Peyer's patch (tissue), 4 donors: ENCODE data around the gene LRRC46. TPM values are rescaled to one million over a fixed set of nuclear protein-coding genes. Genes with fewer than 3 reads are reported as not detected.

ENCODE experiments used
- DNase-seq, 3 donors: peaks; one replicate each; pipeline ENCODE4 v3.0.0-alpha.2; 2017 to 2019
- H3K27ac ChIP-seq, 4 donors: fragments of 200-600 bp; sonication (generic); one replicate each; pipeline ENCODE4 v1.5.1; 2016 to 2019
- H3K27me3 ChIP-seq, 2 donors: fragments of 200-600 bp; sonication (generic); one replicate each; pipeline ENCODE4 v1.5.1; 2019
- H3K36me3 ChIP-seq, 3 donors: fragments of 200-600 bp; sonication (generic); one replicate each; pipeline ENCODE4 v1.5.1; 2016 to 2019
- H3K4me1 ChIP-seq, 4 donors: fragments of 200-600 bp; sonication (generic); one replicate each; pipeline ENCODE4 v1.5.1; 2016 to 2019
- H3K4me3 ChIP-seq, 4 donors: fragments of 200-600 bp; sonication (generic); 1 replicate in 3 of 4; 2 replicates in 1 of 4; pipeline ENCODE4 v1.5.1; 2016 to 2019; ENCODE audit warnings: mild to moderate bottlenecking in 1 of 4
- H3K9me3 ChIP-seq, 4 donors: fragments of 200-600 bp; sonication (generic); one replicate each; pipeline ENCODE4 v1.5.1; 2016 to 2019; ENCODE audit warnings: mild to moderate bottlenecking in 1 of 4
- POLR2A ChIP-seq, 2 donors: fragments of 450-650 bp; IDR thresholded peaks; one replicate each; pipeline ENCODE4 v1.5.1; 2017; ENCODE audit warnings: antibody characterized with exemption in 2 of 2, mild to moderate bottlenecking in 2 of 2, moderate library complexity in 2 of 2
- total RNA-seq, 4 donors: library from RNA; depleted of rRNA; stranded (reverse); fragments of >200 nt; gene quantifications; one replicate each; pipeline ENCODE4 v1.1.0, GENCODE V29; 2016
- TF ChIP-seq, protein P1 (sequence below), 6 experiments: fragments of 450-650 bp in 4 of 6; fragments of 200-600 bp in 2 of 6; sonication (generic) in 1 of 6; IDR thresholded peaks; one replicate each; pipeline ENCODE4 v1.5.1; 2017 to 2019; ENCODE audit warnings: antibody characterized with exemption in 6 of 6, mild to moderate bottlenecking in 3 of 6, moderate library complexity in 1 of 6

Gene LRRC46, protein sequence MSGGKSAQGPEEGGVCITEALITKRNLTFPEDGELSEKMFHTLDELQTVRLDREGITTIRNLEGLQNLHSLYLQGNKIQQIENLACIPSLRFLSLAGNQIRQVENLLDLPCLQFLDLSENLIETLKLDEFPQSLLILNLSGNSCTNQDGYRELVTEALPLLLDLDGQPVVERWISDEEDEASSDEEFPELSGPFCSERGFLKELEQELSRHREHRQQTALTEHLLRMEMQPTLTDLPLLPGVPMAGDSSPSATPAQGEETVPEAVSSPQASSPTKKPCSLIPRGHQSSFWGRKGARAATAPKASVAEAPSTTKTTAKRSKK
- under 1 TPM in 1 of 4 donors, not detected in 3; 0.40 TPM for total RNA-seq

DNA sequence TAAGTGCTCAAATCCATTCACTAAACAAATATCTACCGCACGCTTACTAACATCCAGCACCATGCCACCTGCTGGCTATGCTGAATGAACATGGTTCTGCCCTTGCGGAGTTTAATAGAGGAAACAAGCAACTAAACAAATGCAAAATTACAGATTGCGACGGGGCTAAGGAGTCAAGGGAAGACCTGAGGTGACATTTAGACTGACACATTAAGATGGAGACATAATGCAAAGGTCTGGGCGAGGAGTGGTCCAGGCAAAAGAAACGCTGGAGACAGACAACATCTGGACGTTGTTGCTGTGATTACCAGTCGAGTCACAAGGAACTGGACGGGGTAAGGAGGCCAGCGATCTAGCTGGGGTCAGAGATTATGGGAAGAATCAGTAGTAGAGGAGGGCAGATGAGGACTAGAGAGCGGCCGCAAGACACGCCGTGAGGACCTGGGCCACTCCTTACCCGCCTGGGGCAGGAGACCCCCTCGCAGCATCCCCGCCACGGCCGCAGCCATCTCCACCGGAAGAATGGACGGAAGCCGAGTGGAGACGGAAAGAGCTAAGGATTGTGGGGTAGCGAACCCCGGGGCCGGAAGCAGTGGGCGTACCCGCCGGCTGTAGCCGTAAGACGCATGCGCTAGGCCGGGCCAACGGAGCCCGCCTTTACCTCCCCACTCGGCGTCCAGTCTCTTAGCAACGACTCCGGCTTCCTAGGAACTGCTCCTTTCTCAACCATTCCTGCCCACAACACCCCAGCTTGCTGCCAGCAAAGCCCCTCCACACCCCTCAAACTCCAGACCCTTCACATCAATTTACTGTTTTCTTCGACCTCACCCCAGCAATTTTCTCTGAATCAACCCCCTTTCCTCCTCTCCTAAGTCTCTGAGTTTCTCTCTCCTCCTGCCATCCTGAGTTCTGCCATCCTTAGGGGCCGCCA, at the start of gene LRRC46, which contains the start of gene MRPL10:
LRRC46 (plus strand) TSS at position 668 of the 931 bp plus-strand sequence. CDS start 320 bp downstream, outside the sequence.
MRPL10 (minus strand) TSS at position 539 of the 931 bp plus-strand sequence; CDS start at position 509, 30 bp downstream.
- Histone ChIP-seq H3K4me3 (peak within 1 kb of the TSS; percentile 70 to 79 (median 76)), H3K27me3 (no peaks in the 10 kb centered on the region), H3K36me3 (peaks cover 0 to 36% (median 0%) of the 10 kb centered on the region in 3 donors), H3K27ac (peak within 1 kb of the TSS; percentile 82 to 85 (median 84)), H3K9me3 (no peaks in the 10 kb centered on the region), H3K4me1 (peaks cover 0 to 20% (median 5%) of the 10 kb centered on the region in 4 donors)
- peak; percentile 87 to 96 (median 94) for DNase-seq
- TF ChIP-seq, protein P1, sequence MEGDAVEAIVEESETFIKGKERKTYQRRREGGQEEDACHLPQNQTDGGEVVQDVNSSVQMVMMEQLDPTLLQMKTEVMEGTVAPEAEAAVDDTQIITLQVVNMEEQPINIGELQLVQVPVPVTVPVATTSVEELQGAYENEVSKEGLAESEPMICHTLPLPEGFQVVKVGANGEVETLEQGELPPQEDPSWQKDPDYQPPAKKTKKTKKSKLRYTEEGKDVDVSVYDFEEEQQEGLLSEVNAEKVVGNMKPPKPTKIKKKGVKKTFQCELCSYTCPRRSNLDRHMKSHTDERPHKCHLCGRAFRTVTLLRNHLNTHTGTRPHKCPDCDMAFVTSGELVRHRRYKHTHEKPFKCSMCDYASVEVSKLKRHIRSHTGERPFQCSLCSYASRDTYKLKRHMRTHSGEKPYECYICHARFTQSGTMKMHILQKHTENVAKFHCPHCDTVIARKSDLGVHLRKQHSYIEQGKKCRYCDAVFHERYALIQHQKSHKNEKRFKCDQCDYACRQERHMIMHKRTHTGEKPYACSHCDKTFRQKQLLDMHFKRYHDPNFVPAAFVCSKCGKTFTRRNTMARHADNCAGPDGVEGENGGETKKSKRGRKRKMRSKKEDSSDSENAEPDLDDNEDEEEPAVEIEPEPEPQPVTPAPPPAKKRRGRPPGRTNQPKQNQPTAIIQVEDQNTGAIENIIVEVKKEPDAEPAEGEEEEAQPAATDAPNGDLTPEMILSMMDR (IDR thresholded peaks at IDR 0.05) = peak in 3 of 6 experiments; percentile 35 to 42 (median 38)
- TF ChIP-seq POLR2A (IDR thresholded peaks at IDR 0.05) = peak; percentile 86 to 89

DNA sequence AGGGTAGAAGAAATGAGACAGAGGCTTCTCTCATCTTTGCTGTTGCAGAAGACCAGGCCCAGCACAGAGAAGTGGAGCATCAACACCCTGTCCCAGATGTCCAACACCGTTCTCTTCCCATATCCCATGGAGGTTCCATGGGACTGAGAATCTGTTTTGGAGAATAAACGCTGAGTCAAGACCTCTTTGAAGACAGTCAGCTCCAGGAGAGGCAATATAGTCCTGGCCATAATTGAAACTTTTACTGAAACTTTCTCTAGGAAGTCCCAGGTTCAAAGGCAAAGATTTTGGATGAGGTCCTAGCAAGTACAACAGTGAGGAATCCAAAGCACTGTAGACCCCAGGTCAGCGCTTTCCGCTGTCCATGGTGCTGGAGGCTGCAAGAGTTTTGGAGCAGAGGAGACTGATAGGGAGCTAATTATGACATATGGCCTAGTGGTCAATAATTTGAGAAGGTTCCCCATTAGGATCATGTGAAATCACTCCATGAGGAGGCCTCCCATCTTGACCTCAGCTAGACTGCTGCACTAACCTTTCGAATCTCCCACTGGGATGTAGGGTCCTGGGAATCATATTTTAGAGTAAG, 45.8 kb upstream of the LRRC46 start:
- no peak overlapping the region for H3K27ac ChIP-seq
- H3K27me3 ChIP-seq = peaks cover 0 to 11% of the 10 kb centered on the region in 2 donors
- no peak overlapping the region for H3K4me3 ChIP-seq
- no peaks in the 10 kb centered on the region for H3K36me3 ChIP-seq
- peaks cover 0 to 9% (median 2%) of the 10 kb centered on the region in 4 donors for H3K4me1 ChIP-seq
- no peak for DNase-seq
- TF ChIP-seq, protein P1 (IDR thresholded peaks at IDR 0.05) = no peak
- no peak for TF ChIP-seq POLR2A (IDR thresholded peaks at IDR 0.05)
- H3K9me3 ChIP-seq = no peaks in the 10 kb centered on the region

DNA sequence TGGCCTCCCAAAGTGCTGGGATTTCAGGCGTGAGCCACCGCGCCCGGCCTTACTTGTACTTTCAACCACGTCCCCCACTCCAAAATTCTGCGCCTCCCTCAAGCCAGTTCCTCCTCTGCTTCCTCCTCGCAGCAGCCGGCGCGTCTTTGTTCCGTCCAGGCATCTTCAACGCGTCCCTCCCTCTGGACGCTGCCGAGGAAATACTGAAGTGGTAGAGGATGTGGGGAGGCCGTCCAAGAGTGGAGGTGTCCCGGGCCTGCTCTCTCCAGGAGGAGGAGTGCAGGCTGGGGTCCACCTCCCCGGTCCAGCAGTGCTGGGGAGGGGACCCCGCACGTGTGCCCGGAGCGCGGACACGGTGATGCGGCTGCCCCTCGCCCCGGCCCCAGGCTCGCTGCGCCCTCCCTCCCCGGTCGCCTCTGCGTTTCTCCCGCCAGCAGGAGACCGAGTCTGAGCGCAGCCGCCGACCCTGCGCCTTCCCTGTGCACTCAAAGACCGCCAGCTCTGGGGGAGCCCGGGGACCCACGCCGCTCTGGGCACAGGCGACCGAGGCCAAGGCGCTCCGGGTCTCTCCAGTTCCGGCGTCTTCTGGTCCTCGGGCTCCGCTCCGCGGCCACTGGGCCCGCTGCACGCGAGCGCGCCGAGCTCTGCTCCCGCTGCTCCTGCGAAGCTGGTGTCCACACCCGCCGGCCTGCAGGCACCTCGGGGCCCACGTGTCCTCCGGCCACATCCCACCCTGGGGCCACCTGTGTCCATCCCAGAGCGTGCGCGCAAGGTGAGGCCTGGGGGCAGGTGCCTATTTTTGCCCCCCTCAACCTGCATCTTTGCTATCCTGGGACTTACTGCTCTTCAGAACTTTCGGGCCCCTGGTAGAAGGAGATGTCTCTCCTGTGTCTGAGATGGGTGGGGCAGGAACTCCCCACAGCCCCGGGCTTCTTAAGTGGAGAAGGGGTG, 41.6 kb upstream of the LRRC46 start:
- no peaks in the 10 kb centered on the region for H3K36me3 ChIP-seq
- H3K27ac ChIP-seq = no peak overlapping the region
- no peaks in the 10 kb centered on the region for H3K9me3 ChIP-seq
- peak; percentile 20 to 73 (median 69) for DNase-seq
- peaks cover 0 to 9% (median 2%) of the 10 kb centered on the region in 4 donors for H3K4me1 ChIP-seq
- TF ChIP-seq, protein P1 (IDR thresholded peaks at IDR 0.05) = peak in 4 of 6 experiments; percentile 38 to 52 (median 50)
- TF ChIP-seq POLR2A (IDR thresholded peaks at IDR 0.05) = no peak
- H3K27me3 ChIP-seq = peaks cover 0 to 16% of the 10 kb centered on the region in 2 donors
- peak overlapping the region; percentile 19 to 49 (median 40) for H3K4me3 ChIP-seq

DNA sequence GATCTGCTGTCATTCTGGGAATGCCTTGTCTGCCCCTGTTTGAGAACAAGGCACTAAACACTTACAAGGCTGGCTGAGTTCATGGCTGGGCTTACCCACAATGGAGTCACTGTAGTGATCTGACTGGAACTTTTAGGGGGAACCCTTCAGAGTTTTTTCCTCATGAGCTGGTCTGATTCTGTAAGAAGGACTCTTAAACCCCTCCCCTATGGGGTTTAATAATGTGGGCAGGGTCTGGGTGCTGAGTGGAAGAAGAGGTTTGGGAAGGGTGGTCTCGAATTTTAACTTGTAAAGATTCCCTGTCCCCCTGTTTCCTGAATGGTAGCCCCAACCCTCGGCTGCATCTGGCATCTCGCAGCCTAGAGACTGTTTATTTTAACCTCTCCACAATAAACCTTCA, 40.4 kb upstream of the LRRC46 start:
- no peak overlapping the region for H3K27ac ChIP-seq

More for the DNA sequence above, 40.4 kb upstream of the LRRC46 start:
- DNase-seq = peak in 1 of 3 donors; percentile 21
- Histone ChIP-seq H3K9me3 (no peaks in the 10 kb centered on the region), H3K27me3 (peaks cover 0 to 16% of the 10 kb centered on the region in 2 donors), H3K4me3 (no peak overlapping the region), H3K4me1 (peaks cover 0 to 9% (median 2%) of the 10 kb centered on the region in 4 donors), H3K36me3 (no peaks in the 10 kb centered on the region)
- TF ChIP-seq POLR2A (IDR thresholded peaks at IDR 0.05) = no peak
- TF ChIP-seq, protein P1 (IDR thresholded peaks at IDR 0.05) = no peak
